ACHN (cell line): ENCODE measurements around the gene FMO4.
"Not testable (repeated sequence)": the region's sequence is repeated elsewhere in the genome, so short reads cannot be mapped to it uniquely, and the experiment has no call there.

ENCODE experiments used
- DNase-seq: peaks from one replicate; pipeline ENCODE4 v3.0.0-alpha.2; 2015
- in situ Hi-C: cut with HindIII; loops from 2 replicates; pipeline ENCODE4 v1.10.0; 2017; ENCODE audit warnings: low sequenced_read_pairs, low pct_ligation_motif_present, low pct_unique_long_range_greater_than_20kb

Gene FMO4

GRCh38 chr1:171313319-171313834, 606 bp upstream of the FMO4 start:
- in situ Hi-C loops = no loop called here

GRCh38 chr1:171329251-171329650, 15.3 kb downstream of the FMO4 start:
- no peak for DNase-seq
- in situ Hi-C loops = no loop called here

More at GRCh38 chr1:171313319-171313834, 606 bp upstream of the FMO4 start:
- DNase-seq = no peak

GRCh38 chr1:171334024-171334640, 20.1 kb downstream of the FMO4 start:
- DNase-seq = no peak
- in situ Hi-C loops = no loop called here

- in situ Hi-C loops = no loop called here
- DNase-seq = no peak
These were observed 22.0 kb downstream of the FMO4 start for GRCh38 chr1:171335964-171336363.

- DNase-seq, in situ Hi-C loops: not testable (repeated sequence)
These were observed 25.4 kb downstream of the FMO4 start for GRCh38 chr1:171339345-171339744.

GRCh38 chr1:171343727-171344472, 29.9 kb downstream of the FMO4 start:
- in situ Hi-C loops = no loop called here
- DNase-seq = no peak

DNA sequence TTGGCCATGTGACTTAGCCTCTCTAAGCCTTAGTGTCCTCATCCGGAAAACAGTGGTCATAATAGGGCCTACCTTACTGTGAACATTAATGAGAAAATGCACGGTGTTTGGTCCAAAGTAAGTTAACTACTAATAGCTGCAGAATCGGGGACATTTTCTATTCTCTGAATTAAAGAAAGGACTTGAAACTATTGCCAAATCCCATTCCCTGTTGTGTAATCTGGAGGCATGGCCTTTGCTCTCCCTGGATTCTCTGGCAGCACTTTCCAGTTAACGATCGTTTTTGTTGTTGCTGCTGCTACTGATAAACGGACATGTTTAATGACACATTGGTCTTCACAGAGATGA, 30.5 kb downstream of the FMO4 start:
- in situ Hi-C loops = no loop called here
- DNase-seq = no peak

DNA sequence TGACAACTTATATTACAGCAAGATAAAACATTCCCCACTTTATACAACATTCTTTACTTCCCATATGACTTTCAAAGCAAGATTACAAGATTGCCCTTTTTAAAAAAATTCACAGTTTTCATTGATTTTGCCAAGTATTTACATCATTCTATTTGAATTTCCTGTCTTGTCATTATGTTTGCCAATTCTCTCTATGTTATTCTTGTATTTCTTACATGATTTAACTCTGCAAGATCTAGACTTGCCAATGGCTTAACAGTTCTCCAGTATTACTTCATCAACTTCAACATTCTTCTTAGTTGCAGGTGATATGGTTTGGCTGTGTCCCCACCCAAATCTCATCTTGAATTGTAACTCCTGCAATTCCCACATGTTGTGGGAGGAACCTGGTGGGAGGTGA, 31.6 kb downstream of the FMO4 start:
- DNase-seq = no peak
- in situ Hi-C loops = no loop called here

DNA sequence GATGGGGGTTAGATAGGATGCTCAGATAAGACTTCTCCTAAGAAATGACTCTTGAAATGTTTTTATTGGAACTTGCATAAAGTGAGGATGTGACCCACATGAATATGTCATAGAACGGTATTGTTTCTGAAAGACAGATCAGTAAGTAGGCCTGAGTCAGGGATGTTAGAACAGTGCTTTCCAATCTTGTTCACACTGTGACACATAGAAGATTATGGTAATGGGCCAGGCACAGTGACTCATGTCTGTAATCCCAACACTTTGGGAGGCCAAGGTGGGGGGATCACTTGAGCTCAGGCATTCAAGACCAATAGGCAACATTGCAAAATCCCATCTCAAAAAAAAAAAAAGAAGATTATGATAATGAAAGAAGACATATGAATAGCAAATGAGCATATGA, 32.9 kb downstream of the FMO4 start:
- DNase-seq = no peak
- in situ Hi-C loops = no loop called here

GRCh38 chr1:171350594-171350993, 36.6 kb downstream of the FMO4 start:
- no peak for DNase-seq
- in situ Hi-C loops = no loop called here

- in situ Hi-C loops = no loop called here
These were observed 38.0 kb downstream of the FMO4 start for GRCh38 chr1:171351961-171352360.

DNA sequence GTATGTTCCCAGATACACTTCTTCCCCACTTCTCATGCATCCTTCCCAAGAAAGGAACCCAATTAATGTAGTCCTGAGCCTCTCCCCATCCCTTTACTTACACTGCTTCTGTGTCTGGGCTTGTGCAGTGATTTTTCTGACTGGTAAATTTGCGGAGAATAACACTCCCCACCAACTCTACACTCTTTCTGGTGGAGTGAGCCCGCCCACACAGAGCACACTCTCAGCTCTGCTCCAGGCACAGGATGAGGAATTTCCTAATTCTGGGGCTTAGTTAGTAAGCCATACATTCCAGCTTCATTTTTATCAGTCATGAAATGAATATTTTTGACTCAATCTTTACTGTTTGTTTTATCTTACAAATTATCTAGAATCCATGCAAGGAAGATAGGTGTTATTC, 38.6 kb downstream of the FMO4 start:
- in situ Hi-C loops = no loop called here
- no peak for DNase-seq

More at GRCh38 chr1:171351961-171352360, 38.0 kb downstream of the FMO4 start:
- DNase-seq = no peak

- DNase-seq = peak; percentile 82
- in situ Hi-C loops = no loop called here
These were observed 41.7 kb downstream of the FMO4 start for GRCh38 chr1:171355727-171356126.

DNA sequence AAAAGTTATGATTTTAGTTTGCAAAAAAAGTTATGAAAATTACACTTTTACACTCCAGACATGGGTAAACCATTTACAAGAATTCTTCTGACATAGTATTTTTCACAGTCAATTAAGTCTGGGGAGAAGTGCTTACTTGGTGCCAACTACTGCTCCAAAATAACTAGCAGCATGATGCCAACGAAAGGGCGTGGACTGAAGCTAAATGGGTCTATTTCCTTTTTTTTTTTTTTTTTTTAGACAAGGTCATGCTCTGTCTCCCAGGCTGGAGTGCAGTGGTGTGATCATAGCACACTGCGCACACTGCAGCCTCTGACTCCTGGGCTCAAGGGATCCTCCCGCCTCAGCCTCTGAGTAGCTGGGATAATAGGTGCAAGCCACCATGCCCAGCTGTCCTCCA, 43.2 kb downstream of the FMO4 start:
- in situ Hi-C loops = no loop called here
- peak; percentile 61 for DNase-seq

DNA sequence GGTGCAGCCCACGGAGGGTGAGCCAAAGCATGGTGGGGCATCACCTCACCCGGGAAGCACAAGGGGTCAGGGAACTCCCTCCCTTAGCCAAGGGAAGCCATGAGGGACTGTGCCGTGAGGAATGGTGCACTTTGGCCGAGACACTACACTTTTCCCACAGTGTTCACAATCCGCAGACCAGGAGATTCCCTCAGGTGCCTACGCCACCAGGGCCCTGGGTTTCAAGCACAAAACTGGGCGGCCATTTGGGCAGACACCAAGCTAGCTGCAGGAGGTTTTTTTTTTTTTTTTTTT, 45.3 kb downstream of the FMO4 start:
- in situ Hi-C loops, DNase-seq: not testable (repeated sequence)

DNA sequence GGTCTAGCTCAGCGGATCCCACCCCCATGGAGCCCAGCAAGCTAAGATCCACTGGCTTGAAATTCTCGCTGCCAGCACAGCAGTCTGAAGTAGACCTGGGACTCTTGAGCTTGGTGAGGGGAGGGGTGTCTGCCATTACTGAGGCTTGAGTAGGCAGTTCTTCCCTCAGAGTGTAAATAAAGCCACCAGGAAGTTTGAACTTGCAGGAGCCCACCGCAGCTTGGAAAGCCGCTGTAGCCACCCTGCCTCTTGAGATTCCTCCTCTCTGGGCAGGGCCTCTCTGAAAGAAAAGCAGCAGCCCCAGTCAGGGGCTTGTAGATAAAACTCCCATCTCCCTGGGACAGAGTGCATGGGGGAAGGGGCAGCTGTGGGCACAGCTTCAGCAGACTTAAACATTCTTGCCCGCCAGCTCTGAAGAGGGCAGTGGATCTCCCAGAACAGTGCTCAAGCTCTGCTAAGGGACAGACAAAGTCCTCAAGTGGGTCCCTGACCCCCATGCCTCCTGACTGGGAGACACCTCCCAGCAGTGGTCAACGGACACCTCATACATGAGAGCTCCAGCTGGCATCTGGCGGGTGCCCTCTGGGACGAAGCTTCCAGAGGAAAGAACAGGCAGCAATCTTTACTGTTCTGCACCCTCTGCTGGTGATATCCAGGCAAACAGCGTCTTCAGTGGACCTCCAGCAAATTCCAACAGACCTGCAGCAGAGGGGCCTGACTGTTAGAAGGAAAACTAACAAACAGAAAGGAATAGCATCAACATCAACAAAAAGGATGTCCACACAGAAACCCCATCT, 45.9 kb downstream of the FMO4 start:
- in situ Hi-C loops = not testable (repeated sequence)
- peak; percentile 24 for DNase-seq

DNA sequence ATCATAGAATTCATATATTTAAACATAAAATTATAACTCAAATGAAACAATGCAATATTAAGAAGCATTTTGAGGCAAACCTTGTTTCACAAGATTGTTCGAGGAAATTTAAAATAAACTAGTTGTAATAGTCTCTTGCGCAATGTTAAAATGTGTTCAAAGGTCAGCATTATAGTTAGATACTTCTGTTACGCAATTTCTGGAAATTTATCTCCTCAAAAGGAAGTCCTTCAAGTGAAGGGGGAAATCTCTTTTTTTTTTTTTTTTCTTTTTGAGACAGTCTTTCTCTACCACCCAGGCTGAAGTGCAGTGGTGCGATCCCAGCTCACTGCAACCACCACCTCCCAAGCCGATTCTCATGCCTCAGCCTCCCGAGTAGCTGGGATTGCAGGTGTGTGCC, 52.1 kb downstream of the FMO4 start:
- no peak for DNase-seq
- in situ Hi-C loops = no loop called here

GRCh38 chr1:171366816-171367215, 52.8 kb downstream of the FMO4 start:
- DNase-seq = no peak
- in situ Hi-C loops = no loop called here

- no peak for DNase-seq
- in situ Hi-C loops = no loop called here
These were observed 53.5 kb downstream of the FMO4 start for GRCh38 chr1:171367436-171367835.
